Measurements from ENCODE around the gene PTGES3. TPM values are rescaled to one million over a fixed set of nuclear protein-coding genes. Genes with fewer than 3 reads are reported as not detected.

The PTGES3 gene
- total RNA-seq, 1 experiment from 2014 or later, result 404 TPM

DNA sequence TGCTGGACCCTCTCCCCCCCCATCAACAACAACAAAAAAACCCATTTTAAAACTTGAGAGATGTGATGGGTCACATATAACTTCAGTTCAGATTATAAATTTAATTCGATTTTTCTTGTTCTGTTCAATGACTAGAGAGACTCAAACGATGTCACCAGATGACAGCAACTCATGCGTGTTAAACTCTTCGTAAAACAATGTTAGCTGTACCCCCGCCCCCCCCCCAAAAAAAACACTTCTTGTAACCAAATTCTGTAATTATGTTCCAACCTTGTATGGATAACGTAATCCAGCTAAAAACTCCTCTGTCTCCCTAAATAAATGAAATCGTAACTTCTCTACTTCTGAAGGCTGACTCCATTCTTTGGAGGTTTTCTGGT is 37.6 kb upstream of the PTGES3 start:
- Histone ChIP-seq H3K4me2 (ENCODE audit: low read length) (peak overlapping the region; percentile 85), H3K9me2 (ENCODE audit: insufficient read depth) (no peaks in the 10 kb centered on the region), H3K79me2 (ENCODE audit: insufficient read depth, low read length) (peaks cover 44% of the 10 kb centered on the region), H2AFZ (ENCODE audit: low read depth, low read length, poor library complexity, severe bottlenecking) (peak overlapping the region; percentile 36), H3K27ac (ENCODE audit: low read depth, low read length) (peak overlapping the region; percentile 91), H3K9ac (ENCODE audit: low read length) (peak overlapping the region; percentile 99), H3K9me3 (ENCODE audit: control insufficient read depth in 1 of 2, insufficient read depth in 1 of 2, low read depth in 1 of 2, low read length in 2 of 2) (no peaks in the 10 kb centered on the region), H3K4me1 (ENCODE audit: control insufficient read depth in 1 of 2, insufficient read depth in 2 of 2, low read length in 2 of 2) (peaks cover 21 to 42% of the 10 kb centered on the region in 2 experiments; a peak in 3 of 4 replicates), H3K4me3 (replicated peaks in 1 of 2; ENCODE audit: low read depth in 1 of 2, low read length in 2 of 2) (peak overlapping the region; percentile 92 to 99), H3K27me3 (ENCODE audit: insufficient read depth, low read length) (no peaks in the 10 kb centered on the region), H3K36me3 (ENCODE audit: control insufficient read depth in 1 of 2, insufficient read depth in 2 of 2, low read length in 2 of 2) (peaks cover 11 to 41% of the 10 kb centered on the region in 2 experiments; a peak in 3 of 4 replicates), H4K20me1 (ENCODE audit: insufficient read depth) (peaks cover 22% of the 10 kb centered on the region; the same call in 1 of the 2 replicates)
- RAD21 ChIA-PET (ENCODE audit: low non-redundant PET in 1 of 2, low total read pairs in 2 of 2, uncharacterized antibody in 2 of 2, unreplicated experiment in 2 of 2), result no interaction called here
- TSS peak; percentile 96 for BruUV-seq (replicated peaks)
- DNase-seq (ENCODE audit: low read depth, low spot score) (no peak), ATAC-seq (no peak)
- POLR2A ChIA-PET, result interaction anchor here (0.6 to 1.9 kb wide), 31 partner anchors 7 to 504 kb away, joined by 3 to 31 read pairs (median 4); partner anchors contain the start of genes PTGES3, RNF41 and STAT6
- TF ChIP-seq RAD21 (IDR thresholded peaks at IDR 0.05; ENCODE audit: low read depth) (no peak), SIN3A (IDR thresholded peaks at IDR 0.05; ENCODE audit: low read depth) (no peak), CEBPB (IDR thresholded peaks at IDR 0.05; ENCODE audit: low read depth) (no peak), JUND (IDR thresholded peaks at IDR 0.05) (no peak), TCF7L2 (IDR thresholded peaks at IDR 0.05; ENCODE audit: borderline replicate concordance, extremely low read depth, insufficient read depth, insufficient read length) (no peak), POLR2AphosphoS5 (IDR thresholded peaks at IDR 0.05; ENCODE audit: low read depth, low read length) (no peak), CBX3 (IDR thresholded peaks at IDR 0.05; ENCODE audit: low read depth) (no peak), YY1 (IDR thresholded peaks at IDR 0.05; ENCODE audit: extremely low read depth, insufficient replicate concordance, low read depth, low read length) (no peak), SP1 (IDR thresholded peaks at IDR 0.05; ENCODE audit: low read depth) (no peak), ZFX (IDR thresholded peaks at IDR 0.05) (no peak), FOSL1 (IDR thresholded peaks at IDR 0.05; ENCODE audit: low read depth) (no peak), EZH2 (IDR thresholded peaks at IDR 0.05) (no peak)
- TF ChIP-seq, protein P1, sequence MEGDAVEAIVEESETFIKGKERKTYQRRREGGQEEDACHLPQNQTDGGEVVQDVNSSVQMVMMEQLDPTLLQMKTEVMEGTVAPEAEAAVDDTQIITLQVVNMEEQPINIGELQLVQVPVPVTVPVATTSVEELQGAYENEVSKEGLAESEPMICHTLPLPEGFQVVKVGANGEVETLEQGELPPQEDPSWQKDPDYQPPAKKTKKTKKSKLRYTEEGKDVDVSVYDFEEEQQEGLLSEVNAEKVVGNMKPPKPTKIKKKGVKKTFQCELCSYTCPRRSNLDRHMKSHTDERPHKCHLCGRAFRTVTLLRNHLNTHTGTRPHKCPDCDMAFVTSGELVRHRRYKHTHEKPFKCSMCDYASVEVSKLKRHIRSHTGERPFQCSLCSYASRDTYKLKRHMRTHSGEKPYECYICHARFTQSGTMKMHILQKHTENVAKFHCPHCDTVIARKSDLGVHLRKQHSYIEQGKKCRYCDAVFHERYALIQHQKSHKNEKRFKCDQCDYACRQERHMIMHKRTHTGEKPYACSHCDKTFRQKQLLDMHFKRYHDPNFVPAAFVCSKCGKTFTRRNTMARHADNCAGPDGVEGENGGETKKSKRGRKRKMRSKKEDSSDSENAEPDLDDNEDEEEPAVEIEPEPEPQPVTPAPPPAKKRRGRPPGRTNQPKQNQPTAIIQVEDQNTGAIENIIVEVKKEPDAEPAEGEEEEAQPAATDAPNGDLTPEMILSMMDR (IDR thresholded peaks at IDR 0.05 in 2 of 3, conservative IDR thresholded peaks at IDR 0.05 in 1 of 3; ENCODE audit: borderline replicate concordance in 1 of 3, insufficient read depth in 1 of 3, low read depth in 2 of 3, low read length in 2 of 3), result no peak
- CTCF ChIA-PET, result interaction anchor here (0.8 to 0.9 kb wide), 3 partner anchors 30 to 276 kb away, joined by 3 to 4 read pairs (median 3); no protein-coding TSS in a partner anchor
- intact Hi-C loops (cut with micrococcal nuclease), result loop anchor here (2.0 kb wide), 1 partner anchor 37 kb away; the partner anchor contains the start of gene PTGES3
